OCI-LY7 (cell line): Measurements from ENCODE around the gene RCSD1. TPM values are rescaled to one million over a fixed set of nuclear protein-coding genes. Genes with fewer than 3 reads are reported as not detected.

Experiments
- BruUV-seq: library from RNA; stranded (reverse); fragments of 400-500 nt; replicated peaks from 2 replicates; lab custom pipeline; 2021; lab: Mats Ljungman, UMichigan
- CTCF ChIA-PET: fragments of 300-600 bp; sonication (Branson Sonifier 250); formaldehyde crosslinking; loops from one replicate; lab custom pipeline; 2022; ENCODE audit warnings: antibody characterized with exemption; ENCODE audit not compliant: unreplicated experiment; lab: Charles Lee
- POLR2A ChIA-PET: fragments of 300-600 bp; sonication (Branson Sonifier 250); formaldehyde crosslinking; loops from one replicate; lab custom pipeline; 2022; ENCODE audit warnings: antibody characterized with exemption; lab: Charles Lee
- DNase-seq: peaks from one replicate; pipeline ENCODE4 v3.0.0-alpha.2; 2015; ENCODE audit warnings: low spot score
- H2AFZ ChIP-seq: fragments of 200-600 bp; sonication (generic), shearing (Covaris generic); 2 replicates; pipeline ENCODE4 v1.6.1; 2014; ENCODE audit warnings: mild to moderate bottlenecking, antibody characterized with exemption, low read length, moderate library complexity
- H3K27ac ChIP-seq: fragments of 200-600 bp; sonication (generic); 2 replicates; pipeline ENCODE4 v1.5.1; 2014; ENCODE audit warnings: mixed run types, low read depth, mild to moderate bottlenecking, moderate library complexity, low read length, inconsistent platforms; ENCODE audit not compliant: poor library complexity, severe bottlenecking
- H3K36me3 ChIP-seq: fragments of 200-600 bp; sonication (generic); 2 replicates; pipeline ENCODE4 v1.6.1; 2014; ENCODE audit warnings: mild to moderate bottlenecking, antibody characterized with exemption, low read length, moderate library complexity, mixed read lengths; ENCODE audit not compliant: insufficient read depth
- H3K4me1 ChIP-seq: fragments of 200-600 bp; sonication (generic); 2 replicates; pipeline ENCODE4 v1.5.1; 2014; ENCODE audit warnings: mild to moderate bottlenecking, low read length; ENCODE audit not compliant: insufficient read depth, poor library complexity, severe bottlenecking
- H3K4me2 ChIP-seq: fragments of 200-600 bp; sonication (generic); 2 replicates; pipeline ENCODE4 v1.6.1; 2014; ENCODE audit warnings: mild to moderate bottlenecking, low read length
- H3K4me3 ChIP-seq: fragments of 200-600 bp; sonication (generic); 2 replicates; pipeline ENCODE4 v1.5.1; 2014; ENCODE audit warnings: mild to moderate bottlenecking, low read depth, low read length; ENCODE audit not compliant: poor library complexity, severe bottlenecking
- H3K79me2 ChIP-seq: fragments of 200-600 bp; sonication (generic); 2 replicates; pipeline ENCODE4 v1.6.1; 2016; ENCODE audit warnings: low read depth, mild to moderate bottlenecking, low read length, moderate library complexity, mixed read lengths; ENCODE audit not compliant: insufficient read depth
- H3K9me2 ChIP-seq: fragments of 200-600 bp; sonication (generic); 2 replicates; pipeline ENCODE4 v1.6.1; 2016; ENCODE audit warnings: mild to moderate bottlenecking, low read length, mixed read lengths; ENCODE audit not compliant: insufficient read depth
- H3K9me3 ChIP-seq: fragments of 200-600 bp; sonication (generic); 2 replicates; pipeline ENCODE4 v1.6.1; 2014; ENCODE audit warnings: mild to moderate bottlenecking, mixed run types, low read length, mixed read lengths
- H4K20me1 ChIP-seq: fragments of 200-600 bp; sonication (generic); 2 replicates; pipeline ENCODE4 v1.6.1; 2014; ENCODE audit warnings: mild to moderate bottlenecking, antibody characterized with exemption, low read length, moderate library complexity, mixed read lengths; ENCODE audit not compliant: insufficient read depth
- CTCF ChIP-seq: fragments of 200-600 bp; sonication (generic); conservative IDR thresholded peaks from 2 replicates; pipeline ENCODE4 v1.5.1; 2014; ENCODE audit warnings: mild to moderate bottlenecking, antibody characterized with exemption, low read length, moderate library complexity, mixed read lengths
- EZH2phosphoT487 ChIP-seq: fragments of 200-600 bp; sonication (generic); IDR thresholded peaks from 2 replicates; pipeline ENCODE4 v1.6.1; 2018; ENCODE audit warnings: low read depth, borderline replicate concordance, mild to moderate bottlenecking, mixed run types, antibody characterized with exemption, low read length, moderate library complexity, mixed read lengths
- intact Hi-C: fragments of 100-400 bp; cut with micrococcal nuclease; formaldehyde crosslinking; loops from one replicate; pipeline ENCODE4 v1.10.0; 2022; ENCODE audit not compliant: unreplicated experiment
- total RNA-seq, 2 experiments: library from RNA; depleted of rRNA in 1 of 2; stranded (reverse); fragments of >200 nt in 1 of 2; shearing (Covaris generic) in 1 of 2; gene quantifications; 2 replicates each; pipeline ENCODE4 v1.2.3, GENCODE V29; 2014 to 2022

Gene RCSD1
- total RNA-seq, 2 experiments from 2014 or later: 161 to 164 TPM

- Histone ChIP-seq H3K4me3 (no peak overlapping the region), H3K4me2 (no peak overlapping the region), H3K27ac (no peak overlapping the region), H3K9me3 (no peaks in the 10 kb centered on the region), H3K79me2 (peaks cover 46% of the 10 kb centered on the region), H3K9me2 (no peaks in the 10 kb centered on the region), H2AFZ (no peak overlapping the region), H3K36me3 (peaks cover 40% of the 10 kb centered on the region), H4K20me1 (peaks cover 16% of the 10 kb centered on the region; the same call in 1 of the 2 replicates), H3K4me1 (peaks cover 21% of the 10 kb centered on the region)
- intact Hi-C loops: no loop called here
- no peak for DNase-seq
- POLR2A ChIA-PET: no interaction called here
- CTCF ChIA-PET: no interaction called here
- BruUV-seq: no TSS peak
- no peak for TF ChIP-seq CTCF
- TF ChIP-seq EZH2phosphoT487: no peak
Measured at GRCh38 chr1:167728818-167729410, 98.9 kb downstream of the RCSD1 start.

GRCh38 chr1:167734227-167734626, 104.2 kb downstream of the RCSD1 start:
- BruUV-seq: no TSS peak
- Histone ChIP-seq H3K9me2 (no peaks in the 10 kb centered on the region), H3K4me2 (no peak overlapping the region), H3K36me3 (peaks cover 47% of the 10 kb centered on the region), H2AFZ (no peak overlapping the region), H3K9me3 (no peaks in the 10 kb centered on the region; the same call in 1 of the 2 replicates), H3K4me1 (no peaks in the 10 kb centered on the region), H4K20me1 (no peaks in the 10 kb centered on the region), H3K4me3 (no peak overlapping the region), H3K79me2 (peaks cover 13% of the 10 kb centered on the region; the same call in 1 of the 2 replicates), H3K27ac (no peak overlapping the region)
- ChIA-PET CTCF (no interaction called here), POLR2A (no interaction called here)
- intact Hi-C loops: no loop called here
- TF ChIP-seq CTCF: no peak
- TF ChIP-seq EZH2phosphoT487: no peak
- no peak for DNase-seq

- no peak overlapping the region for H2AFZ ChIP-seq
- H3K4me3 ChIP-seq: no peak overlapping the region
- no peaks in the 10 kb centered on the region for H4K20me1 ChIP-seq
- BruUV-seq: no TSS peak
- no peaks in the 10 kb centered on the region; the same call in 1 of the 2 replicates for H3K9me3 ChIP-seq
- POLR2A ChIA-PET: no interaction called here
- CTCF ChIA-PET: no interaction called here
- no peak overlapping the region for H3K4me2 ChIP-seq
- no peaks in the 10 kb centered on the region for H3K9me2 ChIP-seq
- no peak overlapping the region for H3K27ac ChIP-seq
- peaks cover 13% of the 10 kb centered on the region; the same call in 1 of the 2 replicates for H3K79me2 ChIP-seq
- no peak for TF ChIP-seq CTCF
- no peak for TF ChIP-seq EZH2phosphoT487
- intact Hi-C loops: no loop called here
- peaks cover 47% of the 10 kb centered on the region for H3K36me3 ChIP-seq
- H3K4me1 ChIP-seq: no peaks in the 10 kb centered on the region
- DNase-seq: no peak
Measured at GRCh38 chr1:167734841-167735240, 104.8 kb downstream of the RCSD1 start.
